Prostate gland (tissue), 2 donors: ENCODE data around the gene C1QTNF9.

Experiments
- POLR2A ChIP-seq: fragments of 450-650 bp; IDR thresholded peaks from one replicate; pipeline ENCODE4 v1.6.1; 2016; ENCODE audit warnings: antibody characterized with exemption, mild to moderate bottlenecking
- POLR2AphosphoS5 ChIP-seq: sonication (generic); formaldehyde crosslinking; IDR thresholded peaks from one replicate; pipeline ENCODE4 v1.6.1; 2017; ENCODE audit warnings: antibody characterized with exemption
- TF ChIP-seq, protein P1 (sequence below), 4 experiments: fragments of 200-600 bp in 2 of 4; fragments of 450-650 bp in 2 of 4; sonication (generic) in 2 of 4; IDR thresholded peaks; 1 replicate in 3 of 4; 2 replicates in 1 of 4; pipeline ENCODE4 v1.5.1; 2016 to 2019; ENCODE audit warnings: antibody characterized with exemption in 4 of 4, mild to moderate bottlenecking in 2 of 4, moderate library complexity in 2 of 4

DNA sequence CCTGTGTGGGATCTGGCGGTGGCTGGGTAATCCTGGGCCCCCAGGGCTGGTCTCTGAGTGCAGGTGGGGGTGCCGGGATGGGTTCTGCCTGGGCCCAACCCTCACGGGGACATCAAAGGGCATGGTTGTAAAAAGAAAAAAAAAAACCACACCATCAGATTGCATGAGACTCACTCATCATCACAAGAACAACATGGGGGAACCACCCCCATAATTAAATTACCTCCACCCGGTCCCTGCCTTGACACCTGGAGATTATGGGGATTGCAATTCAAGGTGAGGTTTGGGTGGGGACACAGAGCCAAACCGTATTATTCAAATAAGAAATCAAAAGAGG is 14.3 kb downstream of the C1QTNF9 start:
- TF ChIP-seq POLR2A (no peak), POLR2AphosphoS5 (no peak)
- TF ChIP-seq, protein P1, sequence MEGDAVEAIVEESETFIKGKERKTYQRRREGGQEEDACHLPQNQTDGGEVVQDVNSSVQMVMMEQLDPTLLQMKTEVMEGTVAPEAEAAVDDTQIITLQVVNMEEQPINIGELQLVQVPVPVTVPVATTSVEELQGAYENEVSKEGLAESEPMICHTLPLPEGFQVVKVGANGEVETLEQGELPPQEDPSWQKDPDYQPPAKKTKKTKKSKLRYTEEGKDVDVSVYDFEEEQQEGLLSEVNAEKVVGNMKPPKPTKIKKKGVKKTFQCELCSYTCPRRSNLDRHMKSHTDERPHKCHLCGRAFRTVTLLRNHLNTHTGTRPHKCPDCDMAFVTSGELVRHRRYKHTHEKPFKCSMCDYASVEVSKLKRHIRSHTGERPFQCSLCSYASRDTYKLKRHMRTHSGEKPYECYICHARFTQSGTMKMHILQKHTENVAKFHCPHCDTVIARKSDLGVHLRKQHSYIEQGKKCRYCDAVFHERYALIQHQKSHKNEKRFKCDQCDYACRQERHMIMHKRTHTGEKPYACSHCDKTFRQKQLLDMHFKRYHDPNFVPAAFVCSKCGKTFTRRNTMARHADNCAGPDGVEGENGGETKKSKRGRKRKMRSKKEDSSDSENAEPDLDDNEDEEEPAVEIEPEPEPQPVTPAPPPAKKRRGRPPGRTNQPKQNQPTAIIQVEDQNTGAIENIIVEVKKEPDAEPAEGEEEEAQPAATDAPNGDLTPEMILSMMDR (IDR thresholded peaks at IDR 0.05) = no peak
